Motor neuron (in vitro differentiated cells): ENCODE data around the gene CPED1. TPM values are rescaled to one million over a fixed set of nuclear protein-coding genes. Genes with fewer than 3 reads are reported as not detected.
"Not testable (repeated sequence)": the region's sequence is repeated elsewhere in the genome, so short reads cannot be mapped to it uniquely, and the experiment has no call there.

Source experiments
- ATAC-seq, 8 experiments: fragments of 200-7000 bp; cut with Tn5 transposase; replicated peaks in 6 of 8; 2 replicates each; pipeline ENCODE4 v1.8.0; 2021; ENCODE audit warnings: mild to moderate bottlenecking in 8 of 8, moderate library complexity in 8 of 8
- H3K27ac ChIP-seq, 2 donors: fragments of 250-450 bp; sonication (Bioruptor Pico); 2 replicates each; pipeline ENCODE4 v1.9.0; 2021; ENCODE audit warnings: antibody characterized with exemption in 2 of 2, mild to moderate bottlenecking in 2 of 2, moderate library complexity in 1 of 2
- H3K4me1 ChIP-seq, 2 donors: fragments of 250-450 bp; sonication (Bioruptor Pico); replicated peaks in 1 of 2; 2 replicates each; pipeline ENCODE4 v1.6.1; 2021; ENCODE audit warnings: antibody characterized with exemption in 2 of 2, mild to moderate bottlenecking in 2 of 2, moderate library complexity in 1 of 2
- H3K4me3 ChIP-seq, 5 donors: fragments of 250-450 bp; sonication (Bioruptor Pico); 2 replicates each; pipeline ENCODE4 v1.9.0; 2021; ENCODE audit warnings: antibody characterized with exemption in 5 of 5, mild to moderate bottlenecking in 5 of 5, moderate library complexity in 4 of 5
- WGBS, 10 experiments: fragments of 450-650 bp; shearing (Covaris generic); methylation state at CpG; one replicate each; pipeline ENCODE4 v1.0.0; 2022; 5-methylcytosine and 5-hydroxymethylcytosine counted together
- in situ Hi-C, 9 experiments: fragments of 400-800 bp; cut with MboI; loops; one replicate each; pipeline ENCODE4 v1.15.0; 2021; ENCODE audit warnings: low sequenced_read_pairs in 9 of 9, low pct_unique_long_range_greater_than_20kb in 2 of 9; ENCODE audit not compliant: unreplicated experiment in 9 of 9
- total RNA-seq, 8 experiments: library from RNA; unstranded; fragments of 300-600 nt; gene quantifications; 2 replicates each; pipeline versions ENCODE4 v1.2.3 to v1.2.4, GENCODE V29; 2022

The CPED1 gene
- total RNA-seq, 8 experiments from 2014 or later = 0.05 to 21.8 (median 0.47) TPM; not detected in 1

- Histone ChIP-seq H3K27ac (no peak overlapping the region), H3K4me1 (peaks cover 0 to 6% of the 10 kb centered on the region in 2 donors), H3K4me3 (no peak overlapping the region)
- no peak for ATAC-seq
- 60 to 100% (median 86%) methylated on average over 1 to 4 of the region's 9 CpGs; no CpG with 5 or more reads in 2 of the 10 experiments for WGBS, 10 experiments
- in situ Hi-C loops = no loop called here
These were observed 179.5 kb downstream of the CPED1 start for GRCh38 chr7:121167971-121168370.

- H3K4me1 ChIP-seq = peaks cover 0 to 6% of the 10 kb centered on the region in 2 donors
- WGBS, 10 experiments = 41 to 75% (median 64%) methylated on average over 1 to 2 of the region's 2 CpGs; no CpG with 5 or more reads in 1 of the 10 experiments
- ATAC-seq = no peak
- in situ Hi-C loops = no loop called here
- no peak overlapping the region for H3K27ac ChIP-seq
- no peak overlapping the region for H3K4me3 ChIP-seq
These were observed 181.0 kb downstream of the CPED1 start for GRCh38 chr7:121169469-121169868.

GRCh38 chr7:121172484-121172883 lies 184.0 kb downstream of the CPED1 start:
- Histone ChIP-seq H3K27ac (no peak overlapping the region), H3K4me3 (no peak overlapping the region), H3K4me1 (peaks cover 0 to 6% of the 10 kb centered on the region in 2 donors)
- 71 to 100% (median 94%) methylated on average over 1 of the region's 1 CpG; no CpG with 5 or more reads in 2 of the 10 experiments for WGBS, 10 experiments
- in situ Hi-C loops = no loop called here
- no peak for ATAC-seq

- Histone ChIP-seq H3K4me3 (no peak overlapping the region), H3K4me1 (no peaks in the 10 kb centered on the region), H3K27ac (no peak overlapping the region)
- in situ Hi-C loops = no loop called here
- whole genome bisulfite sequencing, 10 experiments = 43 to 100% (median 71%) methylated on average over 1 to 5 of the region's 5 CpGs
- ATAC-seq = peak in 1 of 8 experiments; percentile 44
These were observed 187.3 kb downstream of the CPED1 start for GRCh38 chr7:121175826-121176225.

DNA sequence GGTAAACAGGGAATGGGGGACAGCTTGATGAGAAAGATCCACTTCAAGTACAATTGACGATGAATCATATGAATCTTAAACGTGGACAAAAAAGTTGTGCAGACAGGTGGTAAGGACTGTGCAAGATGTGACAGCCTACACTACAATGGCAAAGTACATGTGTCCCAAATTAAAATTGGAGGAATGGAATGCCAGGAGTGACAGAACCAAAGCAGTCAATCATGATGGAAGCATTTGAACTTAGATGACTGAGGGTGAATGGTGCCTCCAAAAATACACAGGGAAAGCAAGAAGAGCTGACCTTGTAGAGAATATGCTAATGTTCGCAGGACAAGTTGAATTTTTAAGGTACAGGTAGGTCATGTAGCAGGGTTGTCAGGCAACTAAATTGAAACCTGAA lies 189.9 kb downstream of the CPED1 start:
- Histone ChIP-seq H3K27ac (no peak overlapping the region), H3K4me3 (no peak overlapping the region), H3K4me1 (no peaks in the 10 kb centered on the region)
- ATAC-seq = no peak
- WGBS, 10 experiments = 58 to 94% (median 80%) methylated on average over 1 to 3 of the region's 3 CpGs; no CpG with 5 or more reads in 1 of the 10 experiments
- in situ Hi-C loops = no loop called here

- in situ Hi-C loops = no loop called here
- Histone ChIP-seq H3K4me1 (no peaks in the 10 kb centered on the region), H3K27ac (no peak overlapping the region), H3K4me3 (no peak overlapping the region)
- 18 to 100% (median 75%) methylated on average over 1 to 2 of the region's 2 CpGs for WGBS, 10 experiments
- ATAC-seq = no peak
These were observed 190.5 kb downstream of the CPED1 start for GRCh38 chr7:121178869-121179497.

DNA sequence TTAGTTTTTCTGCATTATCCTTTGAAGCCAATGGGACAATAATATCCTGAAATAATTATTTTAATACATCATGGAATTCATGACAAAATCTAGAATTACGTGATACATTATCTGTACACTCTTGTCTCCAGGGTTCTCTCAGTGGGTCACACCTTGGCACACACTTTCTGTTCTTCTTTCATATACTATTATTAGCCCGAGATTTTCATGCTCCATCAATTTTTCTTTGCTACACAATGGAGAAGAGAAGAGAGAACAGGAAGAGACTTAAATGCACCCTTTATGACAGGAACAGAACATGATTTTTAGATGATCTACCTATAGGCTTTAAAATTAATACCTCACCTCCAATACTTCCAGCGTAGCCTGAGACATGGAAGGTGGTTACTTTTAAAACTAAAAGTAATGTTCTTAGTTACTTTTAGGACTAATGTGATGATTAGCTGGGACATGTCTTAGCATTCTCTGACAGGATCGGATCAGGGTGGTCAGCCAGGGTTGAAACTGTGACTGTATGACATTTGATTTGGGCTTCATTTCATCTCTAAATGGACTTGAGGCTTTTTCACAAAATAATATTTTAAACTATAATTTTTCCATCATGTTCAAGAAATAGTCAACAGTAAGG lies 192.0 kb downstream of the CPED1 start:
- ATAC-seq = no peak
- Histone ChIP-seq H3K4me3 (no peak overlapping the region), H3K27ac (no peak overlapping the region), H3K4me1 (no peaks in the 10 kb centered on the region)
- WGBS, 10 experiments = 78 to 100% (median 90%) methylated on average over 2 to 4 of the region's 4 CpGs
- in situ Hi-C loops = no loop called here

- no peak for ATAC-seq
- WGBS, 10 experiments = 33 to 100% (median 75%) methylated on average over 1 of the region's 1 CpG; no CpG with 5 or more reads in 1 of the 10 experiments
- in situ Hi-C loops = no loop called here
- Histone ChIP-seq H3K4me1 (no peaks in the 10 kb centered on the region), H3K4me3 (no peak overlapping the region), H3K27ac (no peak overlapping the region)
These were observed 192.8 kb downstream of the CPED1 start for GRCh38 chr7:121181357-121181756.

- in situ Hi-C loops = no loop called here
- no peak for ATAC-seq
- Histone ChIP-seq H3K4me1 (no peaks in the 10 kb centered on the region), H3K27ac (no peak overlapping the region), H3K4me3 (no peak overlapping the region)
These were observed 193.8 kb downstream of the CPED1 start for GRCh38 chr7:121182281-121182680.

- no peak for ATAC-seq
- no peaks in the 10 kb centered on the region for H3K4me1 ChIP-seq
- no peak overlapping the region for H3K27ac ChIP-seq
- no peak overlapping the region for H3K4me3 ChIP-seq
- in situ Hi-C loops = no loop called here
These were observed 194.4 kb downstream of the CPED1 start for GRCh38 chr7:121182902-121183301.

- ATAC-seq, in situ Hi-C loops, H3K4me1 ChIP-seq, H3K4me3 ChIP-seq, H3K27ac ChIP-seq: not testable (repeated sequence)
- 95 to 100% (median 100%) methylated on average over 1 to 3 of the region's 4 CpGs; no CpG with 5 or more reads in 5 of the 10 experiments for WGBS, 10 experiments
These were observed 195.4 kb downstream of the CPED1 start for GRCh38 chr7:121183883-121184282.

- Histone ChIP-seq H3K4me1 (no peaks in the 10 kb centered on the region), H3K27ac (no peak overlapping the region), H3K4me3 (no peak overlapping the region)
- in situ Hi-C loops = no loop called here
- no peak for ATAC-seq
- 86 to 100% (median 100%) methylated on average over 1 of the region's 1 CpG; no CpG with 5 or more reads in 4 of the 10 experiments for whole genome bisulfite sequencing, 10 experiments
These were observed 198.2 kb downstream of the CPED1 start for GRCh38 chr7:121186746-121187145.

DNA sequence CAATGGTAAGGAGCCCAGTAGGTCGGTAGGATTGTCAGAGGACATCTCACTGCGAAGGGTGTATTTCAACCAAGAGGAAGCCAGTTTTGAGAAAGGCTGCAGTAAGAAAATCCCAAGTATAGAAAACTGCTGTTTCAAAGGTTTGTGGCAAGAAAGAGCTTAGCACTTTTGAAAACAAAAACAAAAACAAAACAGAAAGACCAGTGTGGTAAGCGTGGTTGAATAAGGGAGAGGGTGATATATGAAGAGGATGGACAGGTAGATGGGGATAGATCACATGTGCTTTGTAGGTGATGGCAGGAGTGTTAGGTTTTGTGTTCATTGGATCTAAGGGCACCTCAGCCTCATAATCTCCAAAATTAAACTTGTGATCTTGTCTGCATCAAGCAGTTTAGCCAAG lies 198.7 kb downstream of the CPED1 start:
- WGBS, 10 experiments = 74 to 100% (median 90%) methylated on average over 1 to 3 of the region's 3 CpGs; no CpG with 5 or more reads in 1 of the 10 experiments
- in situ Hi-C loops = no loop called here

DNA sequence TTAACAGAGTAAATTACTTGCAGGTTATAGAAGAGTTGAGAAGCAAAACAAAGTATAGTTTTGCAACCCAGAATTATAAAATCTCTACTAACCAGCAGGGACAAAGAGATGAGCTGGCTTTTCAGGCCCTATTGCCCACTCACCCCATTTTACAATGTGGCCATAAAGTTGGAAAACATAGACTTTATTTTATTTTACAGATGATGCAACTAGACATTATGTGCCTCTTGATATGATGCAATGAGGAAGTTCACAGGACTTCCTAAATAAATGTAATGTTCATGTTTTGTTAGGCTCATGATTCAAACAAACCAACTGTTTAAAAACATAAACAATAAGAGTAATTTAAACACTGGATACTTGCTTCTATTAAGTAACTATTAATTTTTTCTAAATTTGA lies 199.2 kb downstream of the CPED1 start:
- no peak overlapping the region for H3K27ac ChIP-seq
- no peaks in the 10 kb centered on the region for H3K4me1 ChIP-seq
- ATAC-seq = no peak
- H3K4me3 ChIP-seq = no peak overlapping the region
- in situ Hi-C loops = no loop called here

More for the DNA sequence above, 198.7 kb downstream of the CPED1 start:
- H3K27ac ChIP-seq = no peak overlapping the region
- ATAC-seq = no peak
- H3K4me1 ChIP-seq = no peaks in the 10 kb centered on the region
- no peak overlapping the region for H3K4me3 ChIP-seq
